Medulla oblongata (tissue), 1 donor: Measurements from ENCODE around the gene SUFU.
A peak's percentile ranks its signal among the peaks of the same experiment; 100 is the strongest.

ENCODE experiments used
- DNase-seq: peaks from one replicate; pipeline ENCODE4 v3.0.0-alpha.2; 2015; ENCODE audit errors: extremely low spot score

The SUFU gene

GRCh38 chr10:102670871-102671434 is 167.2 kb downstream of the SUFU start:
- no peak for DNase-seq

GRCh38 chr10:102673236-102673818 is 169.6 kb downstream of the SUFU start:
- DNase-seq: no peak

GRCh38 chr10:102673819-102674511 is 170.2 kb downstream of the SUFU start:
- peak; percentile 78 for DNase-seq

- peak; percentile 53 for DNase-seq
Observed at GRCh38 chr10:102674566-102674965, 170.8 kb downstream of the SUFU start.

- DNase-seq: no peak
Observed at GRCh38 chr10:102675011-102675665, 171.4 kb downstream of the SUFU start.

GRCh38 chr10:102675666-102676533 is 172.1 kb downstream of the SUFU start:
- DNase-seq: peak; percentile 80

GRCh38 chr10:102676534-102677315 is 173.0 kb downstream of the SUFU start:
- DNase-seq: no peak

- no peak for DNase-seq
Observed at GRCh38 chr10:102677331-102678067, 173.7 kb downstream of the SUFU start.

- DNase-seq: no peak
Observed at GRCh38 chr10:102678068-102678400, 174.3 kb downstream of the SUFU start.

DNA sequence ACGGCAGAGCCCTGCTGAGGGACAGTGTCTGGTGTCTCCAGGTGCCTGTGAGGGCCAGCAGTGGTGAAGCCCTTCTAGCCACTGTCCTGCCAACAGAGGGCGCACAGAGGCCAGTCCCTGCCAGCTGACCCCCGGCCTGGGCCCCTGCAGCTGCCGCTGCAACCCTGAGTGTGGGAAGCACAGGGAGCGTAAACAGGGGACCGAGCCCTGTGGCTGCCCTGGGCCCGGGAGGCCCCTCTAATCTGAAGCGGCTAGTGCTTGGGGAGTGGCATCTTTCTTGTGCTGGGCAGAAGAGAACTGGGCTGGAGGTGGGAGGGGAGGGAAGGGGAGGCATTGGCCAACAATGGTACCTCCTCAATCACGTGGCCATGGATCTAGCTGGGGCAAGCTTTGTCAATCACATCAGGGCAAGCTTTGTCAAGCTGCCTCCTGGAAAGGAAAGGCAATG is 175.1 kb downstream of the SUFU start:
- DNase-seq: peak; percentile 86

DNA sequence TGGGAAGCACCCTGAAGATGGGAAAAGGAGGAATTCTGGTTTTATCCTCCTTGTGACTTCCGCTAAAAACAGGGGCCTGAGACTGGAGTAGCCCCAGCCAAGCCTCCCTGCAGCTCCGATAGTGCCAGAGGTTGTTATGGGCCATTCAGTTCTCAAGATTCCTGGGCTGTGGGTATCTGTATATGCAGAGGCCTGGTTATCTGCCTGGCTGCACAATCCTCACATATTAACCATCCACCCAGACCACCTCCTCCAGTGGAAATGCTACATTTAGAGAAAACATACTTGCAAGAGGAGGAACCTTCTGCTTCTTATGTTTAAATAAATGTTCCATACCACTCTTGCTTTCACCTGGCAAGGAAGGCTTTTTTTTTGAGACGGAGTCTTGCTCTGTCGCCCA is 175.8 kb downstream of the SUFU start:
- DNase-seq: no peak

DNA sequence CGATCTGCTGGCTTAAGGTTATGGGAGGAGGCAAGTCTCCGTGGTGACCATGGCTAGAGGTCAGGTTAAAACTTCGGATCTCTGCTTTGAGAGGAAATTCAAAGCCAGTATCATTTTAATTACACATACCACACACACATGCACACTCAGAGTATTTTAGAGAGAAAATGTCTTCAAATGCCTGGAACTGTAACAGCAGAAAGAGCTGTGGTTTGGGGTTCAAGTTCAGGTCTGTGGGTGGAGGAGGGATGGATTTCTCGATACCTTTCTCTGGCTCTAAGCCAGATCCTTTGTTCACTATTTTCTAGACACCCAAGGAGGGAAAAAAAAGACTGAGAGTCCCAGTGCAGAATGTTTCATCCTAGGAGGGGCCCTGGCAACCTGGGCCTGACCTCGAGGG is 177.9 kb downstream of the SUFU start:
- no peak for DNase-seq

GRCh38 chr10:102682416-102682815 is 178.6 kb downstream of the SUFU start:
- DNase-seq: no peak

GRCh38 chr10:102682981-102683380 is 179.2 kb downstream of the SUFU start:
- no peak for DNase-seq
